ENCODE data around the gene SIGLEC14. TPM values are rescaled to one million over a fixed set of nuclear protein-coding genes. Genes with fewer than 3 reads are reported as not detected.
A peak's percentile ranks its signal among the peaks of the same experiment; 100 is the strongest.

Gene SIGLEC14
- total RNA-seq, 2 experiments from 2014 or later: not detected

DNA sequence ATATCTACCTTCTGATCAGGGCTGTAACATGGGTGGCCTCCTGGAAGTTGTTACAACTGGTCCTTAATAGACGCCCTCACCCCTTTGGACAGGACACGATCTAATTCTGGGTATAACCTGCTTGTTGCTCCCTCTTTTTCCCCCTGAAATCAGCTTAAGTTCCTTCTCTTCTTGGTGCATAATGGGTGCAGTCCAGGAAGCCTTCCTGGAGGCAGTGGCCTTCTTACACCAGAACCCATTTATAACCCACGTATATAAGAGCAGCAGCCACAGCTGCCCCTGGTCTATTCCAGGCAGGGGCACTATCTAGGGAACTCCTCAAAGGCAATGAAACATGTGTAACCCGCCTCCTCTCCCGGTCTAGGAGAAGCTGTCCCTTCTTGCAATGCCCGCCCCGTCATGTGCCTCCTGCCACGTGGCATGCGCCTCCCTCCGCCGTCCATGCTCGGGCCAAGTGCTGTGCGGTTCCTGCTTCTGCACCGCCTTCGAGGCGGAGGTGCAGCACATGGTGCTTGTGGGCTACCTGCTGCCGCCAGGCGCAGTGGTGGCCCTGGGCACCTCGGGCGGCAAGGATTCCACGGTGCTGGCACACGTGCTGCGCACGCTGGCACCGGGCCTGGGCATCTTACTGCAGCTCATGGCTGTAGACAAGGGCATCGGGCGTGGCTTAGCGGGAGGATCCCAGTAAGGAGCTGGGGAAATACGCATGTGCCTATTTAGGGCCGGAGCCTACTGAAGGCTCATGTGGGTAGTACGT is 48.3 kb downstream of the SIGLEC14 start:
- Mint-ChIP-seq H3K27me3 (peaks cover 20% of the 10 kb centered on the region), H3K4me3 (no peak overlapping the region), H3K36me3 (ENCODE audit: low read depth) (peaks cover 3% of the 10 kb centered on the region), H3K27ac (no peak overlapping the region), H3K4me1 (peaks cover 18% of the 10 kb centered on the region), H3K9me3 (peaks cover 4% of the 10 kb centered on the region)
- ChIA-PET POLR2A (no interaction called here), CTCF (interaction anchor here (0.9 kb wide), 1 partner anchor 59 kb away, joined by 3 read pairs; no protein-coding TSS in a partner anchor)
- no peak for DNase-seq

DNA sequence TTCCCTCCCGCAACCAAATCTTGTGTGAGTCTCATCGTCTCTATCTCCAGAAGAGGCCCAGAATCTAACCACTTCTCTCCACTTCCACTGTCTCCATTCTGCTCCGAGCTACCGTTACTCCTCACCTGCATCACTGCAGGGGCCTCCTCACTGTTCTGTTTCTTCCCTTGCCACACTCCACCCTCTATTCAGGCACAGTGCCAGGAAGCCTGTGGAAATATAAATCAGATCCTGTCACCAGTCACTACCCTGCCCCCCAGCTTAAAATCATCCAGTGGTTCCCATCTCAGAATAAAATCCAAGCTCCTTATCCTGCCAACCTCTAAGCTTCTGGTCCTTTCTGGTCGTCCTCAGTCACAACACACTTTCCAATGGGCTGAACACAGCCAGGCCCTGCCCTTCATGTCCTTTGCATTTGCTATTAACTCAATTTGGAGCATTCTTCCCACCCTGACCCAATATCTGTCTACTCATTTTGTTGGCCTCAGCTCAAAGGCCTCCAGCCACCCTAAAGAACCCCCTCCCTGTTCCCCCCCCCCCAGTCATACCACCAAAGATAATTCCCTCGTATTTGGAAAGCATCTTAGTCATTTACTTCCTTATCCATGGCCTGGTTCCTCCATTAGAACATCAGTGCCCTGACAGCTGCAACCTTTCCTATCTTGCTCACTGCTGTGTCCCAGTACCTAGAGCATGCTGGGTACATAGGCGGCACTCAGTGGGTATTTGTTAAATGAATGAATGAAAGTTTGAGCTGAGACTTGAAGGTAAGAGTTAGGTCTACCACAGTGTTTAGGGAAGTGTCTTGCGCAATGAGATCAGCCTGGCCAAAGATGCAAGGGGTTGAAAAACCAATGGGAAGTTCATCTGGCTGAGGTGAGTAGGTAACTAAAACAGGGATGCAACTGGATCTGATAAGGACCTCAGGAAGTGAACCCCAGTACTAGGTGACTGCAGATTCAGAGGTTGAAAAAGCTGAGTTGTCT is 51.1 kb downstream of the SIGLEC14 start:
- H3K27me3 Mint-ChIP-seq: peaks cover 9% of the 10 kb centered on the region
- peaks cover 7% of the 10 kb centered on the region for H3K9me3 Mint-ChIP-seq
- DNase-seq: no peak
- H3K4me1 Mint-ChIP-seq: peaks cover 22% of the 10 kb centered on the region
- H3K4me3 Mint-ChIP-seq: peak overlapping the region; percentile 91
- CTCF ChIA-PET: interaction anchor here (2.2 kb wide), 1 partner anchor 24 kb away, joined by 6 read pairs; the partner anchor contains the start of gene ZNF175
- no peak overlapping the region for H3K27ac Mint-ChIP-seq
- POLR2A ChIA-PET: no interaction called here
- H3K36me3 Mint-ChIP-seq (ENCODE audit: low read depth): peaks cover 8% of the 10 kb centered on the region

DNA sequence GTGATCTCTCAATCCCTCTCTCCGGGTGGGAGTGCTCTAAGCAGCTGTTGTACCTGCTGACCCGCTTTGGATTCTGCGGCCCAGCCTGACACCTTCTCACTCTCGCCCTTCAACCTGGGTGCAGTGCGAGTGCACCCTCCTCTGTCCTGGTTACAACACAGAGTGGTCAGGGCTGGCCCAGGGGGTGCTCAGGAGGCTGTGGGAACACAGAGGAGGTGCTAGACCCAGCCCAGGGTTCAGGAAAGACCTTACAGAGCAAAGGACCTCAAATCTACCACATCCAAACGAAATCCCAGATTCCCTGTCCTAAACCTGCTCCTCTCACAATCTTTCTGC is 51.9 kb downstream of the SIGLEC14 start:
- H3K9me3 Mint-ChIP-seq: peaks cover 8% of the 10 kb centered on the region

GRCh38 chr19:51593969-51594773 is 52.5 kb downstream of the SIGLEC14 start:
- ChIA-PET POLR2A (no interaction called here), CTCF (interaction anchor here (0.6 to 2.2 kb wide), 3 partner anchors 23 to 185 kb away, joined by 3 to 6 read pairs (median 4); partner anchors contain the start of gene ZNF175)
- peaks cover 22% of the 10 kb centered on the region for H3K4me1 Mint-ChIP-seq
- H3K27ac Mint-ChIP-seq: peak overlapping the region; percentile 93
- H3K36me3 Mint-ChIP-seq (ENCODE audit: low read depth): peaks cover 13% of the 10 kb centered on the region
- no peaks in the 10 kb centered on the region for H3K27me3 Mint-ChIP-seq
- peak; percentile 98 for DNase-seq
- H3K9me3 Mint-ChIP-seq: peaks cover 13% of the 10 kb centered on the region
- peak overlapping the region; percentile 91 for H3K4me3 Mint-ChIP-seq

More for the DNA sequence above, 51.9 kb downstream of the SIGLEC14 start:
- peak overlapping the region; percentile 91 for H3K4me3 Mint-ChIP-seq
- ChIA-PET CTCF (interaction anchor here (1.3 to 2.2 kb wide), 2 partner anchors 24 to 109 kb away, joined by 3 to 6 read pairs; partner anchors contain the start of gene ZNF175), POLR2A (no interaction called here)
- H3K27ac Mint-ChIP-seq: peak overlapping the region; percentile 93
- peaks cover 1% of the 10 kb centered on the region for H3K27me3 Mint-ChIP-seq
- no peak for DNase-seq
- peaks cover 22% of the 10 kb centered on the region for H3K4me1 Mint-ChIP-seq
- H3K36me3 Mint-ChIP-seq (ENCODE audit: low read depth): peaks cover 8% of the 10 kb centered on the region

DNA sequence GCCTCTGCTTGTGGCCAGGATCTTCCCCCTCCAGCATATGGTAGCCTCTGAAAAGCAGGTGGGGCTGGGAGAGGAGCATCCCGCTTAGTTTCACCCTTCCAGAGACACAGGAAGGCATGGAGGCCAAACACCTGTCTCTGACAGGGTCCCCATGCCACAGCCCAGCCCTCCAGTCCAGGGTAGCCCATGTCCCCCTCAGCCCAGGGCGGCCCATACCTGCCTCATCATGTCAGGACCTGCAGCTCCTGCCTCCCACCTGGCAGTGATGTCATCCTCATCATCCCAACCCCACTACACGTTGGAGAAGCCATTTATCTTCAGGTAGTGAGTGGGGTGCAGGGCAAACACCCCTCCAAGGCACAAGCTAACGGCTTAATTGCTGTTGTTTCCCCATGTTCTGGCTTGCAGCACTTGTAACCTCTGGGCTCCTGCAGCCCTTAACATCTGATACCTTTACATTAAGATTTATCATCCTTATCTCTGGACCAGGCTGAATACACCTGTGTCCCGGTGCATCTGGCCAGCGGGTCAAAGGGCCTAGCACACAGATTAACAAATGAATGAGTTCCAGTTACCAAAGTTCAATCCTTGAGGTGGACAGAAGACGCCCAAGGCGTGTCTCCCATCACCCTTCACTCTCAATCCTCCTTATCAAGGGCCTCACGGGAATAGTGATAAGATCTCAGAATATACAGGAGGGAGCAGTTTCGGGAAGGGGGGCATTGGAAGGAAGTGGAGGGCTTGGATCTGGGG is 53.3 kb downstream of the SIGLEC14 start:
- POLR2A ChIA-PET: no interaction called here
- Mint-ChIP-seq H3K27ac (peak overlapping the region; percentile 93), H3K27me3 (no peaks in the 10 kb centered on the region), H3K9me3 (peaks cover 16% of the 10 kb centered on the region), H3K4me3 (peak overlapping the region; percentile 91), H3K4me1 (peaks cover 22% of the 10 kb centered on the region), H3K36me3 (ENCODE audit: low read depth) (peaks cover 13% of the 10 kb centered on the region)
- CTCF ChIA-PET: interaction anchor here (0.6 to 2.2 kb wide), 3 partner anchors 22 to 184 kb away, joined by 3 to 6 read pairs (median 4); partner anchors contain the start of gene ZNF175
- DNase-seq: no peak

Small RNA genes lying within 50 kb of the gene (microRNA-seq; reads per million reads assigned to microRNA genes)
- 301 reads per million, percentile 79 among the genes with 10 or more reads in this experiment for gene MIR125A (ENCODE audit: borderline microRNAs expressed, borderline replicate concordance)
- gene MIR99B (ENCODE audit: borderline microRNAs expressed, borderline replicate concordance): 137 reads per million, percentile 72 among the genes with 10 or more reads in this experiment
- 139 reads per million, percentile 73 among the genes with 10 or more reads in this experiment for gene MIRLET7E (ENCODE audit: borderline microRNAs expressed, borderline replicate concordance)

Other genes with a start within 250 kb of the SIGLEC14 start
- under 1 TPM; 0.72 to 0.98 TPM for gene SIGLEC10, start 229.2 kb downstream of the SIGLEC14 start, total RNA-seq
- not detected for gene SIGLEC8, start 188.4 kb downstream of the SIGLEC14 start, total RNA-seq
- gene CEACAM18, start 168.3 kb downstream of the SIGLEC14 start, total RNA-seq: not detected
- 1 to 10 TPM; 1.0 to 1.1 TPM for gene SIGLEC12, start 145.0 kb downstream of the SIGLEC14 start, total RNA-seq
- gene SIGLEC6, start 115.2 kb downstream of the SIGLEC14 start, total RNA-seq: under 1 TPM; 0.29 to 0.69 TPM
- 1 to 10 TPM; 7.3 to 7.4 TPM for gene ZNF175, start 75.5 kb downstream of the SIGLEC14 start, total RNA-seq
- gene SIGLEC5, start 16.4 kb downstream of the SIGLEC14 start, total RNA-seq: not detected
- gene SPACA6, start 46.5 kb upstream of the SIGLEC14 start, total RNA-seq: 1 to 10 TPM; 3.1 to 3.9 TPM
- not detected for gene HAS1, start 77.2 kb upstream of the SIGLEC14 start, total RNA-seq
- gene FPR1, start 105.1 kb upstream of the SIGLEC14 start, total RNA-seq: not detected
- gene FPR2, start 114.4 kb upstream of the SIGLEC14 start, total RNA-seq: not detected
- gene FPR3, start 148.3 kb upstream of the SIGLEC14 start, total RNA-seq: not detected
- gene ZNF577, start 241.1 kb upstream of the SIGLEC14 start, total RNA-seq: 1 to 10 TPM; 7.5 to 8.9 TPM